SK-N-SH treated with all-trans-retinoic acid at 6 μM for 48 hours (cell line): ENCODE measurements around the gene C19orf33.

Experiments
- ATAC-seq: fragments of 200-7000 bp; cut with Tn5 transposase; 3 replicates; pipeline ENCODE4 v1.9.1; 2020; ENCODE audit warnings: mild to moderate bottlenecking, moderate library complexity
- ARNTL ChIP-seq: fragments of 450-650 bp; formaldehyde crosslinking; IDR thresholded peaks from 2 replicates; pipeline ENCODE4 v1.5.0; 2020; ENCODE audit warnings: low read depth, mild to moderate bottlenecking, moderate library complexity, borderline replicate concordance
- BACH2 ChIP-seq: fragments of 250-450 bp; sonication (Bioruptor Pico); IDR thresholded peaks from 2 replicates; pipeline ENCODE4 v1.9.0; 2021; ENCODE audit warnings: mild to moderate bottlenecking, borderline replicate concordance
- CSDC2 ChIP-seq: fragments of 250-450 bp; sonication (Bioruptor Pico); IDR thresholded peaks from 2 replicates; pipeline ENCODE4 v1.5.0; 2020; ENCODE audit warnings: mild to moderate bottlenecking, moderate library complexity
- CSRNP3 ChIP-seq: fragments of 250-450 bp; sonication (Bioruptor Pico); IDR thresholded peaks from 2 replicates; pipeline ENCODE4 v1.5.1; 2021; ENCODE audit warnings: mild to moderate bottlenecking, moderate library complexity
- ESRRG ChIP-seq: fragments of 250-450 bp; sonication (Bioruptor Pico); IDR thresholded peaks from 2 replicates; pipeline ENCODE4 v1.6.1; 2021; ENCODE audit warnings: mild to moderate bottlenecking
- GLIS3 ChIP-seq: fragments of 250-450 bp; sonication (Bioruptor Pico); IDR thresholded peaks from 2 replicates; pipeline ENCODE4 v1.5.0; 2020; ENCODE audit warnings: mild to moderate bottlenecking, moderate library complexity
- OSR1 ChIP-seq: fragments of 250-450 bp; sonication (Bioruptor Pico); IDR thresholded peaks from 2 replicates; pipeline ENCODE4 v1.8.0; 2022; ENCODE audit warnings: moderate library complexity, mild to moderate bottlenecking, inconsistent platforms
- POU6F1 ChIP-seq: fragments of 250-450 bp; sonication (Bioruptor Pico); IDR thresholded peaks from 2 replicates; pipeline ENCODE4 v1.8.0; 2021; ENCODE audit warnings: low read depth, mild to moderate bottlenecking, moderate library complexity, borderline replicate concordance
- PPARA ChIP-seq: fragments of 250-450 bp; sonication (Bioruptor Pico); IDR thresholded peaks from 2 replicates; pipeline ENCODE4 v1.5.0; 2020; ENCODE audit warnings: mild to moderate bottlenecking, borderline replicate concordance
- RARB ChIP-seq: fragments of 250-450 bp; sonication (Bioruptor Pico); IDR thresholded peaks from 2 replicates; pipeline ENCODE4 v1.8.0; 2021; ENCODE audit warnings: mild to moderate bottlenecking, moderate library complexity
- SNAI2 ChIP-seq: fragments of 250-450 bp; sonication (Bioruptor Pico); IDR thresholded peaks from 2 replicates; pipeline ENCODE4 v1.5.0; 2020; ENCODE audit warnings: mild to moderate bottlenecking, moderate library complexity
- TOX ChIP-seq: fragments of 250-450 bp; sonication (Bioruptor Pico); IDR thresholded peaks from 2 replicates; pipeline ENCODE4 v1.8.0; 2021; ENCODE audit warnings: mild to moderate bottlenecking, moderate library complexity, borderline replicate concordance
- TSHZ2 ChIP-seq: fragments of 250-450 bp; sonication (Bioruptor Pico); IDR thresholded peaks from 2 replicates; pipeline ENCODE4 v1.5.0; 2020; ENCODE audit warnings: mild to moderate bottlenecking, moderate library complexity
- ZC3H10 ChIP-seq: fragments of 250-450 bp; sonication (Bioruptor Pico); IDR thresholded peaks from 2 replicates; pipeline ENCODE4 v1.5.1; 2021; ENCODE audit warnings: mild to moderate bottlenecking, moderate library complexity
- ZFP30 ChIP-seq: fragments of 450-650 bp; formaldehyde crosslinking; IDR thresholded peaks from 2 replicates; pipeline ENCODE4 v1.5.0; 2022; ENCODE audit warnings: mild to moderate bottlenecking, moderate library complexity
- ZNF565 ChIP-seq: fragments of 450-650 bp; formaldehyde crosslinking; conservative IDR thresholded peaks from 2 replicates; pipeline ENCODE4 v1.5.0; 2020; ENCODE audit warnings: low read depth, mild to moderate bottlenecking, moderate library complexity
- ZNF8 ChIP-seq: fragments of 450-650 bp; formaldehyde crosslinking; IDR thresholded peaks from 2 replicates; pipeline ENCODE4 v1.5.0; 2020; ENCODE audit warnings: mild to moderate bottlenecking, moderate library complexity

Gene C19orf33

GRCh38 chr19:38265213-38265861, 38.7 kb upstream of the C19orf33 start (continued):
- no peak for TF ChIP-seq PPARA
- no peak for TF ChIP-seq RARB (CRISPR knock-in tag)
- no peak for TF ChIP-seq CSDC2
- TF ChIP-seq ZFP30: no peak
- TF ChIP-seq, all 23 proteins: peak for 0

- no peak for ATAC-seq
- no peak for TF ChIP-seq ZNF565 (CRISPR knock-in tag)
- no peak for TF ChIP-seq OSR1 (CRISPR knock-in tag)
- TF ChIP-seq ESRRG: no peak
- no peak for TF ChIP-seq SNAI2
- TF ChIP-seq CSRNP3 (CRISPR knock-in tag): no peak
- no peak for TF ChIP-seq ZC3H10 (CRISPR knock-in tag)
- TF ChIP-seq PPARA: no peak
- no peak for TF ChIP-seq POU6F1
These were observed 38.1 kb upstream of the C19orf33 start for GRCh38 chr19:38265921-38266429.

GRCh38 chr19:38266981-38267597, 37.0 kb upstream of the C19orf33 start:
- no peak for TF ChIP-seq RARB (CRISPR knock-in tag)
- no peak for TF ChIP-seq GLIS3 (CRISPR knock-in tag)
- no peak for TF ChIP-seq ARNTL
- no peak for TF ChIP-seq BACH2 (CRISPR knock-in tag)
- TF ChIP-seq, all 23 proteins: peak for 0
- no peak; the same call in 2 of the 3 replicates for ATAC-seq

- TF ChIP-seq ARNTL (no peak), BACH2 (CRISPR knock-in tag) (no peak), TSHZ2 (CRISPR knock-in tag) (no peak), TOX (CRISPR knock-in tag) (no peak)
- no peak for ATAC-seq
These were observed 36.1 kb upstream of the C19orf33 start for GRCh38 chr19:38267761-38268483.

- ATAC-seq: no peak
- no peak for TF ChIP-seq ZFP30
These were observed 35.5 kb upstream of the C19orf33 start for GRCh38 chr19:38268539-38268938.

GRCh38 chr19:38270587-38271167, 33.4 kb upstream of the C19orf33 start:
- TF ChIP-seq ARNTL (no peak), TSHZ2 (CRISPR knock-in tag) (no peak), ESRRG (no peak), ZNF8 (no peak)
- ATAC-seq: no peak; the same call in 2 of the 3 replicates
